Heart right ventricle (tissue), 16 donors: ENCODE measurements around the gene TMCC3. TPM values are rescaled to one million over a fixed set of nuclear protein-coding genes. Genes with fewer than 3 reads are reported as not detected.
"Not testable (repeated sequence)": the region's sequence is repeated elsewhere in the genome, so short reads cannot be mapped to it uniquely, and the experiment has no call there.

Experiments
- ATAC-seq, 8 donors: fragments of 200-7000 bp; cut with Tn5 transposase; one replicate each; pipeline ENCODE4 v1.9.1; 2020; ENCODE audit warnings: mild to moderate bottlenecking in 8 of 8, moderate library complexity in 8 of 8, moderate number of reproducible peaks in 1 of 8
- DNase-seq, 2 donors: peaks; one replicate each; pipeline ENCODE4 v3.0.0-alpha.2; 2020
- H3K27ac ChIP-seq, 10 donors: fragments of 200-600 bp; sonication (generic) in 2 of 10; one replicate each; pipeline versions ENCODE4 v1.5.0 to v1.8.0; 2020 to 2022; ENCODE audit warnings: mild to moderate bottlenecking in 3 of 10
- H3K27me3 ChIP-seq, 7 donors: fragments of 200-600 bp; one replicate each; pipeline ENCODE4 v1.8.0; 2021 to 2022; ENCODE audit warnings: mild to moderate bottlenecking in 2 of 7
- H3K36me3 ChIP-seq, 9 donors: fragments of 200-600 bp; sonication (generic) in 1 of 9; one replicate each; pipeline versions ENCODE4 v1.5.0 to v1.8.0; 2020 to 2022; ENCODE audit warnings: mild to moderate bottlenecking in 2 of 9
- H3K4me1 ChIP-seq, 9 donors: fragments of 200-600 bp; sonication (generic) in 1 of 9; one replicate each; pipeline versions ENCODE4 v1.5.0 to v1.8.0; 2020 to 2022; ENCODE audit warnings: mild to moderate bottlenecking in 4 of 9
- H3K4me3 ChIP-seq, 10 donors: fragments of 200-600 bp; sonication (generic) in 2 of 10; one replicate each; pipeline versions ENCODE4 v1.5.0 to v1.8.0; 2020 to 2022; ENCODE audit warnings: mild to moderate bottlenecking in 7 of 10, moderate library complexity in 2 of 10
- H3K9me3 ChIP-seq, 11 donors: fragments of 200-600 bp in 10 of 11; sonication (generic) in 2 of 11; one replicate each; pipeline versions ENCODE4 v1.5.0 to v1.8.0; 2013 to 2022; ENCODE audit warnings: mild to moderate bottlenecking in 2 of 11, control low read depth in 1 of 11, moderate library complexity in 1 of 11
- CTCF ChIP-seq, 9 donors: fragments of 200-600 bp; sonication (generic) in 2 of 9; IDR thresholded peaks; one replicate each; pipeline versions ENCODE4 v1.5.0 to v1.8.0; 2021 to 2022; ENCODE audit warnings: antibody characterized with exemption in 9 of 9, mild to moderate bottlenecking in 5 of 9, moderate library complexity in 1 of 9
- WGBS, 2 donors: extraction: QIAGEN DNeasy Blood & Tissue Kit; methylation state at CpG; one replicate each; pipeline ENCODE4 v1.1.7; 2013; ENCODE audit warnings: inconsistent platforms in 1 of 2; 5-methylcytosine and 5-hydroxymethylcytosine counted together
- intact Hi-C, 10 donors: fragments of 100-400 bp; cut with DNase I; formaldehyde crosslinking; loops; one replicate each; pipeline versions ENCODE4 v1.11.1 to v1.14.2; 2022
- polyA plus RNA-seq, 2 donors: library from polyadenylated mRNA; stranded (reverse); fragments of 200-250 nt; gene quantifications; one replicate each; pipeline ENCODE4 v1.2.3, GENCODE V29; 2013
- total RNA-seq, 10 donors: library from RNA; stranded (reverse); fragmentation: NEBNext Ultra II Directional in 3 of 10; extraction: Animal tissue kit (Norgen Biotek cat#: 25700) in 3 of 10; gene quantifications; one replicate each; pipeline versions ENCODE4 v1.2.1 to v1.2.4, GENCODE V29; 2021 to 2023
- donor health status: Arrhythmogenic right ventricular cardiomyopathy.
- donor health status: ischemic (EF 13 %, LVEDD 7.1; RV severe dilation, severe dysfunction).
- donor health status: healthy with polysubstance abuse.
- donor health status: DM: no; HTN: yes; CAD: no.
- donor health status: DM: no; HTN: no; CAD: no.
- donor health status: ischemic (EF 25% LVEDD 6.9; RV normal size, moderate dysfunction).
- donor health status: ischemic (EF 25% LVEDD 5.7; RV mildly dilated, moderate dysfunction).
- donor health status: healthy.
- donor health status: DM: yes; HTN: yes; CAD: no.
- donor health status: Ischemic cardiomyopathy.
- donor health status: ischemic (EF 35%, LVEDD 5.7; RV mildly dilated, moderate dysfunction).
- donor health status: nonischemic (EF 11% LVEDD 7.7; RV severe dilation, severe dysfunction).
- donor health status: DM: yes; HTN: yes; CAD: no.
- donor health status: PGD.
- donor health status: ischemic (EF 29% LVEDD 5.4; RV normal size, mild dysfunction).
- donor health status: nonischemic (EF 23%, LVEDD 6.1; RV moderate dilation, normal function).

The TMCC3 gene
- total and polyA plus RNA-seq, 12 donors = 0.88 to 7.3 (median 3.0) TPM

- intact Hi-C loops = loop anchor here in 3 of 10 donors (10.0 kb wide), 1 partner anchor 163 kb away; no protein-coding TSS in a partner anchor
- Histone ChIP-seq H3K27ac (no peak overlapping the region), H3K27me3 (no peaks in the 10 kb centered on the region), H3K4me3 (no peak overlapping the region), H3K36me3 (no peaks in the 10 kb centered on the region), H3K9me3 (peaks cover 0 to 12% (median 4%) of the 10 kb centered on the region in 11 donors), H3K4me1 (peaks cover 0 to 4% (median 0%) of the 10 kb centered on the region in 9 donors)
- DNase-seq = no peak
- no peak for TF ChIP-seq CTCF (IDR thresholded peaks at IDR 0.05)
- no peak for ATAC-seq
- WGBS, 2 donors = 88 to 89% methylated on average over 4 of the region's 4 CpGs
Measured at GRCh38 chr12:94602024-94602423, 48.3 kb downstream of the TMCC3 start.

DNA sequence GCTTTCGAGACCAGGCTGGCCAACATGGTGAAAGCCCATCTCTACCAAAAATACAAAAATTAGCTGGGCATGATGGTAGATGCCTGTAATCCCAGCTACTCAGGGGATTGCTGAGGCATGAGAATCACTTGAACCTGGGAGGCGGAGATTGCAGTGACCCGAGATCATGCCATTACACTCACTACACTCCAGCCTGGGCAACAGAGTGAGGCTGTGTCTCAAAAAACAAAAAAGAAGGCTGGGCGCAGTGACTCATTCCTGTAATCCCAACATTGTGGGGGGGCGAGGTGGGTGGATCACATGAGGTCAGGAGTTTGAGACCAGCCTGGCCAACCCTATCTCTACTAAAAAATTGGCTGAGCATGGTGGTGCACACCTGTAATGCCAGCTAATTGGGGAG is 49.0 kb downstream of the TMCC3 start:
- H3K36me3 ChIP-seq, DNase-seq, H3K9me3 ChIP-seq, ATAC-seq, H3K27me3 ChIP-seq, H3K27ac ChIP-seq, H3K4me3 ChIP-seq, H3K4me1 ChIP-seq: not testable (repeated sequence)
- WGBS, 2 donors = 95 to 97% methylated on average over 5 of the region's 5 CpGs
- intact Hi-C loops = loop anchor here in 3 of 10 donors (10.0 kb wide), 1 partner anchor 163 kb away; no protein-coding TSS in a partner anchor

GRCh38 chr12:94599189-94599588 is 51.2 kb downstream of the TMCC3 start:
- no peaks in the 10 kb centered on the region for H3K36me3 ChIP-seq
- H3K27ac ChIP-seq = no peak overlapping the region
- DNase-seq (no peak), ATAC-seq (no peak)
- TF ChIP-seq CTCF (IDR thresholded peaks at IDR 0.05) = no peak
- no peaks in the 10 kb centered on the region for H3K27me3 ChIP-seq
- peaks cover 0 to 13% (median 9%) of the 10 kb centered on the region in 9 donors for H3K4me1 ChIP-seq
- intact Hi-C loops = loop anchor here in 1 of 10 donors (10.0 kb wide), 1 partner anchor 46 kb away; no protein-coding TSS in a partner anchor
- H3K9me3 ChIP-seq = no peaks in the 10 kb centered on the region
- no peak overlapping the region for H3K4me3 ChIP-seq
- WGBS, 2 donors = 78 to 91% methylated on average over 4 of the region's 4 CpGs

GRCh38 chr12:94597268-94597667 is 53.1 kb downstream of the TMCC3 start:
- 91 to 94% methylated on average over 5 of the region's 5 CpGs for WGBS, 2 donors
- intact Hi-C loops = loop anchor here in 1 of 10 donors (10.0 kb wide), 1 partner anchor 48 kb away; no protein-coding TSS in a partner anchor
- H3K27me3 ChIP-seq = no peaks in the 10 kb centered on the region
- H3K4me3 ChIP-seq = no peak overlapping the region
- no peak for DNase-seq
- H3K4me1 ChIP-seq = peaks cover 0 to 28% (median 13%) of the 10 kb centered on the region in 9 donors
- no peak for ATAC-seq
- H3K9me3 ChIP-seq = no peaks in the 10 kb centered on the region
- H3K36me3 ChIP-seq = no peaks in the 10 kb centered on the region
- no peak for TF ChIP-seq CTCF (IDR thresholded peaks at IDR 0.05)
- no peak overlapping the region for H3K27ac ChIP-seq

DNA sequence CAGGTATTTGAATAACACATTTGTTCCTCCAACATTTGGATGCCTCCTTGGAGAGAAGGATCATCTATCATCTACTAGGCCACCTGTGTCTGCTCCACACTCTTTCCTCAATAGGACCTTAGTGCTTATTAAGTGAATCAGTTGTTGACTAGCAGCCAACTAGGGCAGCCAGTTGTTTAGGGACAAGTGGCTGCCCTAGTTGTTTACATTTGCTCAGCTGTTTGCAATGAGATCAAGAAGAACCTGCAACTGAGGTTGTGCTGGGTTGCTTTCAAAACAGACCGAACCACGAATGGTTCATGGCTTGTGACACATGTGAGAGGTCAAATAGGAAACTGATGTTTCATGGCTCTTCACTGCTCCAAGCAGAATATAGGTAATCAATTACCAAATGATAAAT is 53.8 kb downstream of the TMCC3 start:
- Histone ChIP-seq H3K9me3 (no peaks in the 10 kb centered on the region), H3K27me3 (no peaks in the 10 kb centered on the region), H3K27ac (no peak overlapping the region), H3K4me1 (peaks cover 0 to 34% (median 15%) of the 10 kb centered on the region in 9 donors), H3K36me3 (no peaks in the 10 kb centered on the region), H3K4me3 (no peak overlapping the region)
- no peak for TF ChIP-seq CTCF (IDR thresholded peaks at IDR 0.05)
- DNase-seq (no peak), ATAC-seq (no peak)
- intact Hi-C loops = loop anchor here in 1 of 10 donors (10.0 kb wide), 1 partner anchor 48 kb away; no protein-coding TSS in a partner anchor
- 93 to 99% methylated on average over 2 of the region's 2 CpGs for WGBS, 2 donors
